ENCODE measurements around the gene SPRED2.

SPRED2 gene

GRCh38 chr2:65416321-65416720, 16.1 kb downstream of the SPRED2 start:
- H3K9me3 ChIP-seq (ENCODE audit: insufficient read depth, low read length), result no peaks in the 10 kb centered on the region
- H3K9ac ChIP-seq (ENCODE audit: low read length), result no peak overlapping the region
- H3K27ac ChIP-seq (ENCODE audit: low read length), result no peak overlapping the region
- peaks cover 1% of the 10 kb centered on the region for H3K36me3 ChIP-seq (replicated peaks; ENCODE audit: low read depth, low read length)
- H4K20me1 ChIP-seq (ENCODE audit: insufficient read depth, low read length), result peaks cover 80% of the 10 kb centered on the region
- peaks cover 24% of the 10 kb centered on the region for H3K4me1 ChIP-seq (ENCODE audit: low read length)
- no peak overlapping the region for H3K4me3 ChIP-seq (ENCODE audit: low read length)
- no peaks in the 10 kb centered on the region for H3K27me3 ChIP-seq (ENCODE audit: low read depth, low read length)
- no peak overlapping the region for H2AFZ ChIP-seq (ENCODE audit: low read depth, low read length)
- H3K4me2 ChIP-seq (ENCODE audit: low read length), result no peak overlapping the region
- H3K79me2 ChIP-seq (ENCODE audit: low read length), result peaks cover 87% of the 10 kb centered on the region
- TF ChIP-seq EZH2phosphoT487 (IDR thresholded peaks at IDR 0.05; ENCODE audit: low read depth) (no peak), CTCF (IDR thresholded peaks at IDR 0.05; ENCODE audit: low read depth, low read length) (no peak)

GRCh38 chr2:65415091-65415490, 17.3 kb downstream of the SPRED2 start:
- no peak overlapping the region for H2AFZ ChIP-seq (ENCODE audit: low read depth, low read length)
- peaks cover 3% of the 10 kb centered on the region for H3K36me3 ChIP-seq (replicated peaks; ENCODE audit: low read depth, low read length)
- H4K20me1 ChIP-seq (ENCODE audit: insufficient read depth, low read length), result peaks cover 76% of the 10 kb centered on the region
- no peak overlapping the region for H3K4me3 ChIP-seq (ENCODE audit: low read length)
- H3K27me3 ChIP-seq (ENCODE audit: low read depth, low read length), result no peaks in the 10 kb centered on the region
- H3K79me2 ChIP-seq (ENCODE audit: low read length), result peaks cover 84% of the 10 kb centered on the region
- no peak overlapping the region for H3K9ac ChIP-seq (ENCODE audit: low read length)
- H3K4me2 ChIP-seq (ENCODE audit: low read length), result no peak overlapping the region
- no peak overlapping the region for H3K27ac ChIP-seq (ENCODE audit: low read length)
- no peak for TF ChIP-seq CTCF (IDR thresholded peaks at IDR 0.05; ENCODE audit: low read depth, low read length)
- TF ChIP-seq EZH2phosphoT487 (IDR thresholded peaks at IDR 0.05; ENCODE audit: low read depth), result no peak
- peaks cover 13% of the 10 kb centered on the region for H3K4me1 ChIP-seq (ENCODE audit: low read length)
- H3K9me3 ChIP-seq (ENCODE audit: insufficient read depth, low read length), result no peaks in the 10 kb centered on the region

- Histone ChIP-seq H3K4me1 (ENCODE audit: low read length) (peaks cover 13% of the 10 kb centered on the region), H3K9me3 (ENCODE audit: insufficient read depth, low read length) (no peaks in the 10 kb centered on the region), H3K4me2 (ENCODE audit: low read length) (no peak overlapping the region), H3K9ac (ENCODE audit: low read length) (no peak overlapping the region), H3K36me3 (replicated peaks; ENCODE audit: low read depth, low read length) (peaks cover 3% of the 10 kb centered on the region), H3K79me2 (ENCODE audit: low read length) (peaks cover 82% of the 10 kb centered on the region), H3K27me3 (ENCODE audit: low read depth, low read length) (no peaks in the 10 kb centered on the region), H3K27ac (ENCODE audit: low read length) (no peak overlapping the region), H4K20me1 (ENCODE audit: insufficient read depth, low read length) (peaks cover 72% of the 10 kb centered on the region), H3K4me3 (ENCODE audit: low read length) (no peak overlapping the region), H2AFZ (ENCODE audit: low read depth, low read length) (no peak overlapping the region)
- TF ChIP-seq CTCF (IDR thresholded peaks at IDR 0.05; ENCODE audit: low read depth, low read length), result no peak
- TF ChIP-seq EZH2phosphoT487 (IDR thresholded peaks at IDR 0.05; ENCODE audit: low read depth), result no peak
Measured at GRCh38 chr2:65413610-65414009, 18.8 kb downstream of the SPRED2 start.

- H3K79me2 ChIP-seq (ENCODE audit: low read length), result peaks cover 84% of the 10 kb centered on the region
- no peak overlapping the region for H3K9ac ChIP-seq (ENCODE audit: low read length)
- TF ChIP-seq EZH2phosphoT487 (IDR thresholded peaks at IDR 0.05; ENCODE audit: low read depth) (no peak), CTCF (IDR thresholded peaks at IDR 0.05; ENCODE audit: low read depth, low read length) (no peak)
- H3K27ac ChIP-seq (ENCODE audit: low read length), result no peak overlapping the region
- no peaks in the 10 kb centered on the region for H3K27me3 ChIP-seq (ENCODE audit: low read depth, low read length)
- H3K9me3 ChIP-seq (ENCODE audit: insufficient read depth, low read length), result no peaks in the 10 kb centered on the region
- H2AFZ ChIP-seq (ENCODE audit: low read depth, low read length), result no peak overlapping the region
- H3K36me3 ChIP-seq (replicated peaks; ENCODE audit: low read depth, low read length), result peaks cover 3% of the 10 kb centered on the region
- peaks cover 12% of the 10 kb centered on the region for H3K4me1 ChIP-seq (ENCODE audit: low read length)
- peaks cover 74% of the 10 kb centered on the region for H4K20me1 ChIP-seq (ENCODE audit: insufficient read depth, low read length)
- H3K4me3 ChIP-seq (ENCODE audit: low read length), result no peak overlapping the region
- H3K4me2 ChIP-seq (ENCODE audit: low read length), result no peak overlapping the region
Measured at GRCh38 chr2:65413106-65413505, 19.3 kb downstream of the SPRED2 start.
